Renal cortical epithelial cell (primary cell): ENCODE measurements around the gene HSPA1B. TPM values are rescaled to one million over a fixed set of nuclear protein-coding genes. Genes with fewer than 3 reads are reported as not detected.

Source experiments
- DNase-seq: peaks from one replicate; pipeline ENCODE4 v3.0.0-alpha.2; 2011; ENCODE audit warnings: low read depth
- total RNA-seq: library from RNA; depleted of rRNA; stranded (reverse); fragments of >200 nt; gene quantifications from 2 replicates; pipeline ENCODE4 v1.2.3, GENCODE V29; 2014

HSPA1B gene
- total RNA-seq, 1 donor from 2014 or later = 264 TPM

GRCh38 chr6:31878726-31879125 is 51.2 kb downstream of the HSPA1B start, which contains the start of gene SLC44A4:
Gene SLC44A4, minus strand, starts transcription at chr6:31878997. Its CDS starts 17 bp downstream, at chr6:31878980.
- no peak for DNase-seq

GRCh38 chr6:31879143-31879542 is 51.6 kb downstream of the HSPA1B start:
- no peak for DNase-seq

Other genes with a start within 250 kb of the HSPA1B start
- 7.0 and 35.1 TPM in 2 replicates for gene LTB, start 245.3 kb upstream of the HSPA1B start, total RNA-seq
- not detected in 2 replicates for gene LST1, start 241.5 kb upstream of the HSPA1B start, total RNA-seq
- gene NCR3, start 234.7 kb upstream of the HSPA1B start, total RNA-seq = not detected in 2 replicates
- not detected in 2 replicates for gene AIF1, start 212.5 kb upstream of the HSPA1B start, total RNA-seq
- 13.9 and 90.6 TPM in 2 replicates for gene PRRC2A, start 207.0 kb upstream of the HSPA1B start, total RNA-seq
- gene BAG6, start 175.1 kb upstream of the HSPA1B start, total RNA-seq = 130 and 241 TPM in 2 replicates
- 0.69 and 0.80 TPM in 2 replicates for gene APOM, start 171.8 kb upstream of the HSPA1B start, total RNA-seq
- gene C6orf47, start 167.0 kb upstream of the HSPA1B start, total RNA-seq = 28.6 and 32.0 TPM in 2 replicates
- gene GPANK1, start 162.7 kb upstream of the HSPA1B start, total RNA-seq = 9.1 and 16.0 TPM in 2 replicates
- gene CSNK2B, start 161.7 kb upstream of the HSPA1B start, total RNA-seq = 116 and 121 TPM in 2 replicates
- 2.6 TPM in 1 of 2 replicates, not detected in the other for gene LY6G5B, start 157.8 kb upstream of the HSPA1B start, total RNA-seq
- gene LY6G5C, start 146.7 kb upstream of the HSPA1B start, total RNA-seq = 0.40 TPM in 1 of 2 replicates, not detected in the other
- 54.7 and 56.6 TPM in 2 replicates for gene ABHD16A, start 124.4 kb upstream of the HSPA1B start, total RNA-seq
- not detected in 2 replicates for gene LY6G6F, start 120.9 kb upstream of the HSPA1B start, total RNA-seq
- gene LY6G6D, start 112.4 kb upstream of the HSPA1B start, total RNA-seq = not detected in 2 replicates
- gene LY6G6C, start 106.0 kb upstream of the HSPA1B start, total RNA-seq = not detected in 2 replicates
- not detected in 2 replicates for gene MPIG6B, start 104.4 kb upstream of the HSPA1B start, total RNA-seq
- 101 and 121 TPM in 2 replicates for gene DDAH2, start 98.4 kb upstream of the HSPA1B start, total RNA-seq
- gene CLIC1, start 91.2 kb upstream of the HSPA1B start, total RNA-seq = 345 and 2,008 TPM in 2 replicates
- gene MSH5, start 87.7 kb upstream of the HSPA1B start, total RNA-seq = 4.4 and 6.6 TPM in 2 replicates
- 0.50 and 0.69 TPM in 2 replicates for gene SAPCD1, start 65.1 kb upstream of the HSPA1B start, total RNA-seq
- 2.6 and 8.5 TPM in 2 replicates for gene VWA7, start 50.4 kb upstream of the HSPA1B start, total RNA-seq
- gene VARS1, start 32.0 kb upstream of the HSPA1B start, total RNA-seq = 67.4 and 103 TPM in 2 replicates
- 16.6 and 46.9 TPM in 2 replicates for gene LSM2, start 20.8 kb upstream of the HSPA1B start, total RNA-seq
- gene HSPA1L, start 12.5 kb upstream of the HSPA1B start, total RNA-seq = 0.87 and 2.0 TPM in 2 replicates
- 178 and 296 TPM in 2 replicates for gene HSPA1A, start 12.2 kb upstream of the HSPA1B start, total RNA-seq
- 104 and 112 TPM in 2 replicates for gene NEU1, start 35.1 kb downstream of the HSPA1B start, total RNA-seq
- 1.1 and 26.6 TPM in 2 replicates for gene SLC44A4, start 51.3 kb downstream of the HSPA1B start, total RNA-seq
- gene EHMT2, start 70.0 kb downstream of the HSPA1B start, total RNA-seq = 37.7 and 72.3 TPM in 2 replicates
- 0.69 and 5.9 TPM in 2 replicates for gene ZBTB12, start 74.3 kb downstream of the HSPA1B start, total RNA-seq
- gene C2, start 100.0 kb downstream of the HSPA1B start, total RNA-seq = 1.7 TPM in 1 of 2 replicates, not detected in the other
- gene CFB, start 118.4 kb downstream of the HSPA1B start, total RNA-seq = 24.3 and 32.7 TPM in 2 replicates
- gene NELFE, start 131.2 kb downstream of the HSPA1B start, total RNA-seq = 92.3 and 146 TPM in 2 replicates
- gene SKIC2, start 131.4 kb downstream of the HSPA1B start, total RNA-seq = 46.5 and 47.3 TPM in 2 replicates
- 10.6 and 16.9 TPM in 2 replicates for gene DXO, start 144.4 kb downstream of the HSPA1B start, total RNA-seq
- gene C4A, start 154.3 kb downstream of the HSPA1B start, total RNA-seq = 1.6 and 42.4 TPM in 2 replicates
- 0.35 and 32.2 TPM in 2 replicates for gene C4B, start 187.1 kb downstream of the HSPA1B start, total RNA-seq
- gene CYP21A2, start 210.7 kb downstream of the HSPA1B start, total RNA-seq = 0.20 TPM in 1 of 2 replicates, not detected in the other